HL-60 (cell line): Measurements from ENCODE around the gene GRIA1.

Source experiments
- DNase-seq, 2 experiments: peaks; one replicate each; pipeline ENCODE4 v3.0.0-alpha.2; 2010 to 2020; ENCODE audit warnings: low read depth in 1 of 2, low spot score in 1 of 2
- H3K27ac ChIP-seq: fragments of 250-450 bp; sonication (Bioruptor Pico); replicated peaks from 2 replicates; pipeline ENCODE4 v1.5.1; 2020; ENCODE audit warnings: mild to moderate bottlenecking, moderate library complexity
- H3K27me3 ChIP-seq: fragments of 250-450 bp; sonication (Bioruptor Pico); 2 replicates; pipeline ENCODE4 v1.5.1; 2021; ENCODE audit warnings: mild to moderate bottlenecking, moderate library complexity; ENCODE audit not compliant: insufficient read depth, poor library complexity, severe bottlenecking
- H3K4me3 ChIP-seq: replicated peaks from 2 replicates; pipeline ENCODE4 v1.5.1; 2011; ENCODE audit warnings: mild to moderate bottlenecking, control low read depth, low read length; ENCODE audit not compliant: insufficient read depth
- CTCF ChIP-seq: IDR thresholded peaks from one replicate; pipeline ENCODE4 v1.5.1; 2011; ENCODE audit warnings: low read length, control low read depth, inconsistent platforms; ENCODE audit not compliant: insufficient read depth
- GABPA ChIP-seq: IDR thresholded peaks from 2 replicates; pipeline ENCODE4 v1.6.1; 2012; ENCODE audit warnings: low read depth
- POLR2AphosphoS5 ChIP-seq: IDR thresholded peaks from 2 replicates; pipeline ENCODE4 v1.6.1; 2012; ENCODE audit warnings: low read depth
- REST ChIP-seq: IDR thresholded peaks from 2 replicates; pipeline ENCODE4 v1.6.1; 2012; ENCODE audit warnings: low read depth; ENCODE audit not compliant: insufficient replicate concordance
- SPI1 ChIP-seq: IDR thresholded peaks from 2 replicates; pipeline ENCODE4 v1.6.1; 2012; ENCODE audit warnings: low read depth, mild to moderate bottlenecking, borderline replicate concordance

Gene GRIA1

GRCh38 chr5:153530357-153531143 is 40.1 kb downstream of the GRIA1 start:
- Histone ChIP-seq H3K27me3 (no peaks in the 10 kb centered on the region), H3K4me3 (no peak overlapping the region), H3K27ac (no peak overlapping the region)
- no peak for TF ChIP-seq POLR2AphosphoS5
- TF ChIP-seq CTCF: no peak
- TF ChIP-seq GABPA: no peak
- no peak for DNase-seq

DNA sequence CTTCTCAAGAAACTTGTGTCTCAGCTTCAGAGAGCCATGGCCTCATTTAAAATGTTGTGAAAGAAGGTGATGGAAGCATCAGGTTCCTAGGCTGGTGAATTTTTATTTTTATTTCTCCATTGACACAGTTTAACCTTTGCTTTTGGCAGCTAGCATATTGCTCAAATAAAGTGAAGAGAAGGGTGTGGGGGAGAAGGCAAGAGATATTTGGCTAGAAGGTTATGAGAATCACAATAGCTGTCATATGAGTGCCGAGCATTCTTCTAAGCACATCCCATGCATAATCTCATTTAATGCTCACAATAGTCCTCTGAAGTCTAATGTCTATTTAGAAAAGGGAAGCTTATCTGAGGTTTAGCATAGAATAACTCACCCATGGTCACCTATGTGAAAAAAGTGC is 43.1 kb downstream of the GRIA1 start:
- Histone ChIP-seq H3K27me3 (no peaks in the 10 kb centered on the region), H3K4me3 (no peak overlapping the region), H3K27ac (no peak overlapping the region)
- TF ChIP-seq GABPA: no peak
- DNase-seq: no peak

- H3K27ac ChIP-seq: no peak overlapping the region
- H3K4me3 ChIP-seq: no peak overlapping the region
- no peak for DNase-seq
- no peaks in the 10 kb centered on the region for H3K27me3 ChIP-seq
- TF ChIP-seq POLR2AphosphoS5: no peak
- TF ChIP-seq CTCF: no peak
- TF ChIP-seq GABPA: no peak
- TF ChIP-seq REST: no peak
- TF ChIP-seq SPI1: no peak
Measured at GRCh38 chr5:153534102-153534501, 43.6 kb downstream of the GRIA1 start.

GRCh38 chr5:153537207-153537606 is 46.7 kb downstream of the GRIA1 start:
- TF ChIP-seq GABPA (no peak), CTCF (no peak), SPI1 (no peak)
- H3K27me3 ChIP-seq: no peaks in the 10 kb centered on the region
- H3K4me3 ChIP-seq: no peak overlapping the region
- H3K27ac ChIP-seq: no peak overlapping the region
- no peak for DNase-seq

GRCh38 chr5:153539983-153540382 is 49.5 kb downstream of the GRIA1 start:
- DNase-seq: no peak
- no peaks in the 10 kb centered on the region for H3K27me3 ChIP-seq

More at GRCh38 chr5:153539983-153540382, 49.5 kb downstream of the GRIA1 start:
- no peak overlapping the region for H3K4me3 ChIP-seq
- no peak overlapping the region for H3K27ac ChIP-seq
- TF ChIP-seq POLR2AphosphoS5 (no peak), REST (no peak), CTCF (no peak), SPI1 (no peak), GABPA (no peak)
